Heart right ventricle (tissue), 16 donors: ENCODE measurements around the gene CDC42BPG. TPM values are rescaled to one million over a fixed set of nuclear protein-coding genes. Genes with fewer than 3 reads are reported as not detected.

Experiments
- ATAC-seq, 8 donors: fragments of 200-7000 bp; cut with Tn5 transposase; one replicate each; pipeline ENCODE4 v1.9.1; 2020; ENCODE audit warnings: mild to moderate bottlenecking in 8 of 8, moderate library complexity in 8 of 8, moderate number of reproducible peaks in 1 of 8
- DNase-seq, 2 donors: peaks; one replicate each; pipeline ENCODE4 v3.0.0-alpha.2; 2020
- H3K27ac ChIP-seq, 10 donors: fragments of 200-600 bp; sonication (generic) in 2 of 10; one replicate each; pipeline versions ENCODE4 v1.5.0 to v1.8.0; 2020 to 2022; ENCODE audit warnings: mild to moderate bottlenecking in 3 of 10
- H3K27me3 ChIP-seq, 7 donors: fragments of 200-600 bp; one replicate each; pipeline ENCODE4 v1.8.0; 2021 to 2022; ENCODE audit warnings: mild to moderate bottlenecking in 2 of 7
- H3K36me3 ChIP-seq, 9 donors: fragments of 200-600 bp; sonication (generic) in 1 of 9; one replicate each; pipeline versions ENCODE4 v1.5.0 to v1.8.0; 2020 to 2022; ENCODE audit warnings: mild to moderate bottlenecking in 2 of 9
- H3K4me1 ChIP-seq, 9 donors: fragments of 200-600 bp; sonication (generic) in 1 of 9; one replicate each; pipeline versions ENCODE4 v1.5.0 to v1.8.0; 2020 to 2022; ENCODE audit warnings: mild to moderate bottlenecking in 4 of 9
- H3K4me3 ChIP-seq, 10 donors: fragments of 200-600 bp; sonication (generic) in 2 of 10; one replicate each; pipeline versions ENCODE4 v1.5.0 to v1.8.0; 2020 to 2022; ENCODE audit warnings: mild to moderate bottlenecking in 7 of 10, moderate library complexity in 2 of 10
- H3K9me3 ChIP-seq, 11 donors: fragments of 200-600 bp in 10 of 11; sonication (generic) in 2 of 11; one replicate each; pipeline versions ENCODE4 v1.5.0 to v1.8.0; 2013 to 2022; ENCODE audit warnings: mild to moderate bottlenecking in 2 of 11, control low read depth in 1 of 11, moderate library complexity in 1 of 11
- CTCF ChIP-seq, 9 donors: fragments of 200-600 bp; sonication (generic) in 2 of 9; IDR thresholded peaks; one replicate each; pipeline versions ENCODE4 v1.5.0 to v1.8.0; 2021 to 2022; ENCODE audit warnings: antibody characterized with exemption in 9 of 9, mild to moderate bottlenecking in 5 of 9, moderate library complexity in 1 of 9
- WGBS, 2 donors: extraction: QIAGEN DNeasy Blood & Tissue Kit; methylation state at CpG; one replicate each; pipeline ENCODE4 v1.1.7; 2013; ENCODE audit warnings: inconsistent platforms in 1 of 2; 5-methylcytosine and 5-hydroxymethylcytosine counted together
- intact Hi-C, 10 donors: fragments of 100-400 bp; cut with DNase I; formaldehyde crosslinking; loops; one replicate each; pipeline versions ENCODE4 v1.11.1 to v1.14.2; 2022
- polyA plus RNA-seq, 2 donors: library from polyadenylated mRNA; stranded (reverse); fragments of 200-250 nt; gene quantifications; one replicate each; pipeline ENCODE4 v1.2.3, GENCODE V29; 2013
- total RNA-seq, 10 donors: library from RNA; stranded (reverse); fragmentation: NEBNext Ultra II Directional in 3 of 10; extraction: Animal tissue kit (Norgen Biotek cat#: 25700) in 3 of 10; gene quantifications; one replicate each; pipeline versions ENCODE4 v1.2.1 to v1.2.4, GENCODE V29; 2021 to 2023
- donor health status: Arrhythmogenic right ventricular cardiomyopathy.
- donor health status: ischemic (EF 13 %, LVEDD 7.1; RV severe dilation, severe dysfunction).
- donor health status: healthy with polysubstance abuse.
- donor health status: DM: no; HTN: yes; CAD: no.
- donor health status: DM: no; HTN: no; CAD: no.
- donor health status: ischemic (EF 25% LVEDD 6.9; RV normal size, moderate dysfunction).
- donor health status: ischemic (EF 25% LVEDD 5.7; RV mildly dilated, moderate dysfunction).
- donor health status: healthy.
- donor health status: DM: yes; HTN: yes; CAD: no.
- donor health status: Ischemic cardiomyopathy.
- donor health status: ischemic (EF 35%, LVEDD 5.7; RV mildly dilated, moderate dysfunction).
- donor health status: nonischemic (EF 11% LVEDD 7.7; RV severe dilation, severe dysfunction).
- donor health status: DM: yes; HTN: yes; CAD: no.
- donor health status: PGD.
- donor health status: ischemic (EF 29% LVEDD 5.4; RV normal size, mild dysfunction).
- donor health status: nonischemic (EF 23%, LVEDD 6.1; RV moderate dilation, normal function).

Gene CDC42BPG
- total and polyA plus RNA-seq, 12 donors, result 0.04 to 1.3 (median 0.27) TPM

- no peaks in the 10 kb centered on the region for H3K36me3 ChIP-seq
- H3K4me1 ChIP-seq, result peaks cover 0 to 12% (median 5%) of the 10 kb centered on the region in 9 donors
- DNase-seq, result no peak
- no peak for TF ChIP-seq CTCF (IDR thresholded peaks at IDR 0.05)
- intact Hi-C loops, result loop anchor here in 5 of 10 donors (10.0 kb wide), 3 partner anchors 155 to 185 kb away; partner anchors contain the start of genes ARL2 (in 3 of the 5), BATF2 (in 1 of the 5) and SNX15 (in 1 of the 5)
- ATAC-seq, result no peak
- 90 to 91% methylated on average over 24 of the region's 24 CpGs for WGBS, 2 donors
- no peak overlapping the region for H3K27ac ChIP-seq
- no peaks in the 10 kb centered on the region for H3K9me3 ChIP-seq
- no peak overlapping the region for H3K4me3 ChIP-seq
- H3K27me3 ChIP-seq, result no peaks in the 10 kb centered on the region
These were observed 4.3 kb downstream of the CDC42BPG start for GRCh38 chr11:64839887-64840782.

- no peaks in the 10 kb centered on the region for H3K9me3 ChIP-seq
- ATAC-seq, result no peak
- no peak for DNase-seq
- H3K4me1 ChIP-seq, result peaks cover 0 to 4% (median 0%) of the 10 kb centered on the region in 9 donors
- intact Hi-C loops, result no loop called here
- H3K36me3 ChIP-seq, result no peaks in the 10 kb centered on the region
- WGBS, 2 donors, result 89 to 91% methylated on average over 13 of the region's 13 CpGs
- no peak for TF ChIP-seq CTCF (IDR thresholded peaks at IDR 0.05)
- no peaks in the 10 kb centered on the region for H3K27me3 ChIP-seq
- no peak overlapping the region for H3K27ac ChIP-seq
- H3K4me3 ChIP-seq, result no peak overlapping the region
These were observed 5.1 kb downstream of the CDC42BPG start for GRCh38 chr11:64839335-64839734.

- H3K4me1 ChIP-seq, result no peaks in the 10 kb centered on the region
- intact Hi-C loops, result no loop called here
- WGBS, 2 donors, result 93 to 94% methylated on average over 28 of the region's 28 CpGs
- H3K27me3 ChIP-seq, result no peaks in the 10 kb centered on the region
- no peaks in the 10 kb centered on the region for H3K36me3 ChIP-seq
- DNase-seq (no peak), ATAC-seq (no peak)
- TF ChIP-seq CTCF (IDR thresholded peaks at IDR 0.05), result no peak
- H3K4me3 ChIP-seq, result no peak overlapping the region
- H3K27ac ChIP-seq, result no peak overlapping the region
- H3K9me3 ChIP-seq, result no peaks in the 10 kb centered on the region
These were observed 5.7 kb downstream of the CDC42BPG start for GRCh38 chr11:64838600-64839334.

GRCh38 chr11:64837887-64838351, 6.5 kb downstream of the CDC42BPG start:
- H3K4me3 ChIP-seq, result no peak overlapping the region
- H3K9me3 ChIP-seq, result no peaks in the 10 kb centered on the region
- no peaks in the 10 kb centered on the region for H3K36me3 ChIP-seq
- WGBS, 2 donors, result 89 to 93% methylated on average over 10 of the region's 10 CpGs
- no peak for TF ChIP-seq CTCF (IDR thresholded peaks at IDR 0.05)
- no peaks in the 10 kb centered on the region for H3K27me3 ChIP-seq
- H3K27ac ChIP-seq, result no peak overlapping the region
- no peaks in the 10 kb centered on the region for H3K4me1 ChIP-seq
- intact Hi-C loops, result no loop called here
- ATAC-seq (no peak), DNase-seq (no peak)
